Activated CD4-positive, alpha-beta T cell treated with anti-CD3 and anti-CD28 coated beads, Interleukin-2, amount 50 U/mL, for 4 hours (primary cell): Measurements from ENCODE around the gene DAO.
"Not testable (repeated sequence)": the region's sequence is repeated elsewhere in the genome, so short reads cannot be mapped to it uniquely, and the experiment has no call there.

Experiments used
- DNase-seq, 2 experiments: peaks; one replicate each; pipeline ENCODE4 v3.0.0-alpha.2; 2020

Gene DAO

GRCh38 chr12:108879615-108880254 is at the start of gene DAO:
DAO (plus strand) TSS chr12:108880092; CDS start chr12:108885007, 4,915 bp downstream.
- no peak for DNase-seq

DNA sequence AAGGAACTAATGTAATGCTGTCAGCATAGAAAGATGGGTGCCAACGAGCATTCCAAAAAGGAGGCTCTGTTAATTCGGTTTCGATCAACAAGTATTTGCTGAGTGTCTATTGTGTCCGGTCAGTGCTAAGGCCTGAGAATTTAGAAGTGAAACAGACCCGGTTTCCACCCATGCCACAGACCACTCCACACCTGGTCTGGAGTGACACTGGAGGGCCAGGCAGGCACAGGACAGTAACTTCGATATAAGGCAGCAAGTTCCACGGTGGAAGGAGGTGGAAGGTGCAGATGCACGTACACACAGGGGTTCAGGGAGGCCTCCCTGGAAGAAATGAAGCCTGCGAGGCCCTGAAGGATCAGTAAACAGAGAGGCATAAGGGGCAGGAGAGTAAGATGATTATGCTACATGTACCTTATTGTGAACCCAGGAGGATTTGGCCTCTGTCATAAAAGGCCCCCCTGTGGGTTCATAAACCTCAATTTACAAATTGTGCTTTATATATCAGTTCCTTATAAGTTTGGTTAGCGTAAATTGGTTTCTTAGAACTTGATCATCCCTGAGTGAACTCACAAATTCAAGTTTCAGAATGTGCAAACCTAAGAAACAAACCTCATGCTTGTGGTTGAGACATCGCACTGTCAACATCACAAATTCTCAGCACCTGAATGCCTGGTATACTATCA is 48.4 kb upstream of the DAO start:
- DNase-seq: no peak

DNA sequence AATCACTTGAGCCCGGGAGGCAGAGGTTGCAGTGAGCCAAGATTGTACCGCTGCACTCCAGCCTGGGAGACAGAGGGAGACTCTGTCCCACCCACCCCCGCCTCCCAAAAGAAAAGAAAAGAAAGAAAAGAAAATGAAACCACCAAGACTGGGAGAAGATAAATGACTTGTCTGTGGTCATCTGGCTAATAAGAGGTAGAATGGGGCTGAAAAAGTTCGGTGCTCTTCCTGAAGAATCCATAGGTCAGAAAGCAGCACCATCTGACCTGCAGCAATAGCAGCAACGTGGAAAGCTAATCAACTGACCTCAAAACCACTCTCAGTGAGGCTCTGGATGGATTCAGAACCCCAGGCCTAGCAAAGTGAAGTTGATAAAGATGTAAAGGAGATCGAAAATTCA is 47.7 kb upstream of the DAO start:
- DNase-seq: no peak

- DNase-seq: no peak
Measured at GRCh38 chr12:108832730-108833354, 47.0 kb upstream of the DAO start.

- DNase-seq: no peak
Measured at GRCh38 chr12:108833355-108833733, 46.5 kb upstream of the DAO start.

- DNase-seq: no peak
Measured at GRCh38 chr12:108833757-108834472, 46.0 kb upstream of the DAO start.

DNA sequence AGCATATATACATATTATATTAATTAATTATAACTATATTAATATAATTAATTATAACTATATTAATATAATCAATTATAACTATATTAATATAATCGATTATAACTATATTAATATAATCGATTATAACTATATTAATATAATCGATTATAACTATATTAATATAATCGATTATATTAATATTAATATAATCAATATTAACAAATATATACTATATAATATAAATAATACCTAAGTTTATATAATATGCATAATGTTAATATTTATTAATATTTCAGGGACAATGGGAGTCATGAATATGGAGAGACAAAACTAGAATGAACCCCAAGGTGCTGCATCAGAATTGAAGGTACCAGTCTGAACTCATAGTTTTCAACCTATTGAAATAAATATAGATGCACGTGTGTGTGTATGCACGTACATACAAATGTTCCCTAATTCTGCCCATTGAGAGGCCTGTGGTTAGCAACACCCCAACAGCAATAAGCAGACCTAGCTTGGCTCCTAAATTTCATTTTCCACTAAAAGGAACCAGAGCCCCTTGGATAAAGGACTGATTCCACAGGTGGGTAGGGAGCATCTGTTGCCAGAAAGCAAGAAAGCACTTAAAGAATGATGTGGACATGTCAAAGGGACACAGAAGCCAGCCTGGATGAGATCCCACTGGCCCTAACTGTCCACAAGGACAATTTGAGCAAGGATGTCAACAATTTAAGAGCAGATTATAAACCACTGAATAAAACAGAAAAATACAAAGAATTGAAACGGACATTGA is 43.8 kb upstream of the DAO start:
- DNase-seq: no peak

- DNase-seq: no peak
Measured at GRCh38 chr12:108837239-108837638, 42.7 kb upstream of the DAO start.

GRCh38 chr12:108837680-108838079 is 42.2 kb upstream of the DAO start:
- no peak for DNase-seq

GRCh38 chr12:108838194-108839017 is 41.5 kb upstream of the DAO start:
- peak; percentile 42 to 44 for DNase-seq

DNA sequence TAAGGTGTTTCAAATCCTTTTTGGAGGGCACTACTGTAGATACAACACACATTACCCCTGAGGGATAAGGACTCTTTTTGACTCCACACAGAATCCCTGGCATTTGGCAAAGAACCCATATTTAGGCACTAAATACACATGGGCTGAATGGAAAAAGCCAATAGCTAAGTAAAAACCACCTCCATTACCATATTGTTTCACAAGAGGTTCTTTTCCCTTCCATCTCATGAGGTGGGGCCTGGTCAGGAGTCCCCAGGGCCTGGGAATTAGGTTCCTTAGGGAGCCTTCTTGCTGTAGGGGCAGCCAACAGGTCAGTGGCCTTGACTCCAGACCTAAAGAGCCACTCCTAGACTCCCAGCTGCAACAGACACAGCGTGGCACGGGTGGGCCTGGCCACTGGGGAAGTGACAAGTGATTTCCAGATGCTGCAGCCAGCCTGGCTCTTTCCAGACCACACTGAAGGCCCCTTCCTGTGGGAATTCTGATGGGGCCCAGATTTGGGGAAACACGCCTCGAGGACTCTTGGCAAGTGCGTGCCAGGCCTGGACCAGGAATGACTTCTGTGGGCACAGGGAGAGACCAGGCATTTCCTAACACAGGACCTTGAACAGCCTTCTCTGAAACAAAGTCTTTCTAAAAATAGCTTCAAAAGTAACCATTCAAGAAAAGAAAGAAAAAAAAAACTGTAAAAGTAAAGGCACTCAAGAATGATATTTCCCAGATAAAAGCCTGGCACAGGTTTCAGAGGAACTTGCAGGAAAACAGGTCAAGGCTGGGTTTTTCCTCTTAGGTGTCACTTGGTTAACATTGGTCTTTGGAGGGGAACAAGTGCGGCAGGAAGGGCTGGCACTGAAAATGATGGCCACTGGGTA is 40.6 kb upstream of the DAO start:
- no peak for DNase-seq

DNA sequence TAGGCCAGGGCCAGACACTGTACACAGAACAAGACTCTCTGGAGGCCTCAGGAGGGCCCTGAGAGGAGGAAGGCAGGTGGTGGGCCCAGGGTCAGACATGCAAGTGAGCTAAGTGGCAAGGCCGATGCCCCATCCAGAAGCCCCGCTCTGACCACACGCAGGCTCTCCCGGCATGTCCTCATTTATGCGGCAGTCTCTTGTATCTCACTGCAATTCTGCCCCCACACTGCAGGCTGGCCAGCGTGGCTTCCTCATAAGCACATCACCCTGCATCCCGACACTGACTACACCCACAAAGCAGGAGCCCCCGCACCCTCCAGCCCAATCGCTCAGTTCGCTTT is 40.0 kb upstream of the DAO start:
- DNase-seq: no peak

DNA sequence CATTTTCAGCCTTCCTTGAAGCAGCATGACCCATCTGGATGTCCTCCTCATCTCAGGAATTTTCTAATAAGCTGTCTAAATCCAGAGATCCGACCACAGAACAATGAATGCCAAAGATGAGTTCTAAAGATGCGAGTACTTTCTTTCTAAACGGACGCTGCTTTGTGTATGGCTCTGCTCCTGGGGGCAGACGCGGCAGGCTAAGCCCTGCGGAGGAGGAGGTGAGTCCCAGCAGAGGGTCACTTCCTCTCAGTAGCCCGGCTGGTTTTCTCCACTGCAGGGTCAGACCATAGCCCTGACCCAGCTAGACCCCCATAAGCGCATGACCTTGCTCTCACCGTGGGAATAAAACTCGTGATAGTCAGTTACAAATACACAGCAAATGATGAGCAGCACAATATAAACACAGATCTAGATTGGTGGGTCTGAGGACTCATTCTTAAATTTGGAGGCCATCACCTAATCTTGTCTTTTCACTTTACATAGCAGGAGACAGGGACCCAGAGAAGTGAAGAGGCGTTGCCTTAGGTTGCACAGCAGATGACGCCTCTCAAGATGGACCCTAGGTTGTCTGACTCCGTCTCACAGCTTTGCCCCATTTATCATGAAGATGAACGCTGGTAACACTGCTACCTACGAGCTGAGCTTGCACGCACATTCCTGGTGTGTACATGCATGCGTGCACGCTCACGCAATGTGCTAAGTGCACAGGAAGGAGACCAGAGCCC is 39.1 kb upstream of the DAO start:
- no peak for DNase-seq

DNA sequence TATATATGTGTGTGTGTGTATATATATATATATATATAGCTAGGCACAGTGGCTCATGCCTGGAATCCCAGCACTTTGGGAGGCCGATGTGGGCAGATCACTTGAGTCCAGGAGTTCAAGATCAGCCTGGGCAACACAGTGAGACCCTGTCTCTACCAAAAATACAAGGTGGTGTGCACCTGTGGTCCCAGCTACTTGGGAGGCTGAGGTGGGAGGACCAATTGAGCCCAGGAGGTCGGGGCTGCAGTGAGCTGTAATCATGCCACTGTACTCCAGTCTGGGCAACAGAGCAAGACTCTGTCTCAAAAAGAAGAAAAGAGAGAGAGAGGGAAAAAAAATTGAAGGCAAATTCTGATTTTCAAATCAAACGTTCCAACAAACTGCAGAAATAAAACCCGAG is 38.1 kb upstream of the DAO start:
- not testable (repeated sequence) for DNase-seq

DNA sequence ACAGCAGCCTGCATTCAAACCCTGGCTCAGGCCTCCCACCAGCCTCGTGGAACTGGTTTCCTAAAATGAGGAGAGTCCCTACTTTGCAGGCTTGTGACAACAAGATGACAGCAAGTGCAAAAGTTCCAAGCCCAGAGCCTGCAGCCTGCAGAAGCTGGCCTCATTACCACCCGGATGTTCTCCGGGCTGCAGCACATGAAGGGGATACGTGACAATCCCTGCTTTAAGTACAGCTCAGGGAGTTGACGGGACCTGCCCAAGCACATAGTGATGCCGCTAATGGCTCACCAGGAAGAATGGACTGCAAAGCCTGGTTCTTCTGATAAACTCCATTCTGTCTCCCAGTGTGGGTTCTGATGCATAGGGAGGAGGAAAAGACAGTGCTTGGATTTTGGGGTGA is 37.5 kb upstream of the DAO start:
- DNase-seq: no peak

DNA sequence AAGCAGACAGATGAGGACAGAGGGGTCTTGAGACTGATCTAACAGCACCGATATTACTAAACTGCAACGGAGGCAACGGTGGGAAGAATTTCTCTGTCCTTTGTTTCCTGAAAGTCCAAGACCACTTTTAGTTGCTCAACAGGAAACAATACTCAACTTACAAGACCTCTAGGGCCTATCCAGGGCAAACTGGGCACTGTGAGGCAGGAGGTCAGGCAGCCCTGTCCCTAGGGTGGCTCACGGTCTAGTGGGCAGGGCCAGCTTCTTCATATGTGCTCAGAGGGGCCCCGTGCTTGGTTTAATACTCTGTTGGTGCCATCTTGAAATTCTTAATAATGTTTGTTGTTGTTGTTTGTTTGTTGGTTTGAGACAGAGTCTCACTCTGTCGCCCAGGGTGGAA is 36.7 kb upstream of the DAO start:
- no peak for DNase-seq

- no peak for DNase-seq
Measured at GRCh38 chr12:108845696-108846095, 34.2 kb upstream of the DAO start.

DNA sequence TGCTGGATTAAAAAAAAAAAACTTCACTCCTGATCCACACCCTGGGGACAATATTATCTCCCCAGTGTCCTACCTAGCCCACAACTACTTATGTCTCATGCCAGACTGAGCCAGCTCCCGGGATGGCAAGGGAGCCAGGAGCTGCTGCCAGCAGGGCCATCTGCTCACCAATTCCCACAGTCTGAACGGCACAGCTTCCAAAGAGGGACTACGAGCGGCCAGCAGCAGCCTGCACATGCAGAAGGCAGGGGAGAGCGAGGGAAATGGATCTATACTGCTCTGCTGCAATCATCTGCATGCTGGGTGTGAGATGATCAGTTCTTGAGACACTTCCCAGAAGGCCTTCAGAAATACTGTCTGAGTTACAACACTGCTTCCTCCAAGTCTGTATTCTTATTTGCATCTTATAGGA is 33.6 kb upstream of the DAO start:
- no peak for DNase-seq

GRCh38 chr12:108847705-108848104 is 32.2 kb upstream of the DAO start:
- DNase-seq: no peak

DNA sequence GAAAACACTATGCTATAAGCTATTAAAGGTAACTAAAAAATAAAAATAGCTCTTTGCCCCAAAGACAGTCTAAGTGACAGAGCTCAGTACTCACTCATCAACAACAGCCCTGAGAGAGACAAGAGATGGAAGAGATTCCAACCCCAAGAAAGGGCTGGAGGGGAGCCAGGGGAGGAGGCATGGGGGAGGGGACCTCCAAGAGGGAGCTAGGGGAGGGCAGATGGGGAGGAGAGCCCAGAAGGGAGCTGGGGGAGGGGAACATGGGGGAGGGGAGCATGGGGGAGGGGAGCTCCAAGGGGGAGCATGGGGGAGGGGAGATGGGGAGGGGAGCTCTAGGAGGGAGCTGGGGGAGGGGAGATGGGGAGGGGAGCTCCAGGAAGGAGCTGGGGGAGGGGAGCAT is 30.2 kb upstream of the DAO start:
- DNase-seq: no peak
